Left lung (tissue), 10 donors: ENCODE measurements around the gene CST8. TPM values are rescaled to one million over a fixed set of nuclear protein-coding genes. Genes with fewer than 3 reads are reported as not detected.
A peak's percentile ranks its signal among the peaks of the same experiment; 100 is the strongest.

ENCODE experiments used
- ATAC-seq: fragments of 200-7000 bp; cut with Tn5 transposase; one replicate; pipeline ENCODE4 v1.9.1; 2020; ENCODE audit warnings: moderate library complexity
- DNase-seq, 4 donors: peaks; one replicate each; pipeline ENCODE4 v3.0.0-alpha.2; 2013 to 2020
- H3K27ac ChIP-seq, 2 donors: fragments of 200-600 bp; sonication (generic) in 1 of 2; one replicate each; pipeline versions ENCODE4 v1.5.0 to v1.8.0; 2020 to 2021
- H3K27me3 ChIP-seq, 2 donors: fragments of 200-600 bp; sonication (generic) in 1 of 2; one replicate each; pipeline versions ENCODE4 v1.5.0 to v1.8.0; 2020 to 2021
- H3K36me3 ChIP-seq, 2 donors: fragments of 200-600 bp; sonication (generic) in 1 of 2; one replicate each; pipeline versions ENCODE4 v1.5.0 to v1.8.0; 2020 to 2021
- H3K4me1 ChIP-seq, 2 donors: fragments of 200-600 bp; one replicate each; pipeline ENCODE4 v1.8.0; 2021
- H3K4me3 ChIP-seq, 2 donors: fragments of 200-600 bp; sonication (generic) in 1 of 2; one replicate each; pipeline versions ENCODE4 v1.5.0 to v1.8.0; 2020 to 2021; ENCODE audit warnings: mild to moderate bottlenecking in 1 of 2
- H3K9me3 ChIP-seq, 2 donors: fragments of 200-600 bp; sonication (generic) in 1 of 2; one replicate each; pipeline versions ENCODE4 v1.5.0 to v1.8.0; 2020 to 2021
- CTCF ChIP-seq, 2 donors: fragments of 200-600 bp; sonication (generic) in 1 of 2; IDR thresholded peaks; one replicate each; pipeline versions ENCODE4 v1.5.0 to v1.8.0; 2021; ENCODE audit warnings: antibody characterized with exemption in 2 of 2
- intact Hi-C, 2 donors: fragments of 100-400 bp; cut with DNase I; formaldehyde crosslinking; loops; one replicate each; pipeline versions ENCODE4 v1.11.2 to v1.14.2; 2022
- polyA plus RNA-seq, 6 donors: library from polyadenylated mRNA; unstranded; fragments of 120-200 nt; gene quantifications; one replicate each; pipeline ENCODE4 v1.2.1, GENCODE V29; 2013; ENCODE audit not compliant: insufficient read length in 6 of 6
- total RNA-seq, 2 donors: library from RNA; stranded (reverse); fragmentation: NEBNext Ultra II Directional; extraction: Animal tissue kit (Norgen Biotek cat#: 25700); gene quantifications; one replicate each; pipeline ENCODE4 v1.2.1, GENCODE V29; 2021
- donor health status: DM: no; HTN: yes; CAD: no.
- donor health status: DM: no; HTN: no; CAD: no.

The CST8 gene
- total and polyA plus RNA-seq, 8 donors, result not detected

- no peaks in the 10 kb centered on the region for H3K9me3 ChIP-seq
- DNase-seq (peak in 1 of 4 donors; percentile 22), ATAC-seq (peak; percentile 72)
- no peak overlapping the region for H3K4me3 ChIP-seq
- peak; percentile 16 for TF ChIP-seq CTCF (IDR thresholded peaks at IDR 0.05)
- H3K27me3 ChIP-seq, result no peaks in the 10 kb centered on the region
- H3K27ac ChIP-seq, result no peak overlapping the region
- no peaks in the 10 kb centered on the region for H3K36me3 ChIP-seq
- H3K4me1 ChIP-seq, result no peaks in the 10 kb centered on the region
- intact Hi-C loops, result loop anchor here in 1 of 2 donors (10.0 kb wide), 1 partner anchor 158 kb away; the partner anchor contains the start of gene CST9
Observed at GRCh38 chr20:23446505-23446904, 44.4 kb upstream of the CST8 start.

- Histone ChIP-seq H3K9me3 (no peaks in the 10 kb centered on the region), H3K27me3 (peaks cover 0 to 4% of the 10 kb centered on the region in 2 donors), H3K4me1 (no peaks in the 10 kb centered on the region), H3K27ac (no peak overlapping the region), H3K36me3 (no peaks in the 10 kb centered on the region), H3K4me3 (no peak overlapping the region)
- no peak for TF ChIP-seq CTCF (IDR thresholded peaks at IDR 0.05)
- ATAC-seq (no peak), DNase-seq (no peak)
- intact Hi-C loops, result loop anchor here in 1 of 2 donors (10.0 kb wide), 1 partner anchor 157 kb away; the partner anchor contains the start of gene CST9
Observed at GRCh38 chr20:23448167-23448566, 42.8 kb upstream of the CST8 start.

GRCh38 chr20:23449421-23449820 is 41.5 kb upstream of the CST8 start:
- ATAC-seq (no peak), DNase-seq (no peak)
- H3K27me3 ChIP-seq, result peaks cover 0 to 12% of the 10 kb centered on the region in 2 donors
- no peak overlapping the region for H3K4me3 ChIP-seq
- H3K9me3 ChIP-seq, result no peaks in the 10 kb centered on the region
- no peak overlapping the region for H3K27ac ChIP-seq
- no peak for TF ChIP-seq CTCF (IDR thresholded peaks at IDR 0.05)
- intact Hi-C loops, result loop anchor here in 1 of 2 donors (10.0 kb wide), 1 partner anchor 155 kb away; the partner anchor contains the start of gene CST9
- no peaks in the 10 kb centered on the region for H3K4me1 ChIP-seq
- no peaks in the 10 kb centered on the region for H3K36me3 ChIP-seq

GRCh38 chr20:23450877-23451276 is 40.0 kb upstream of the CST8 start:
- H3K4me1 ChIP-seq, result no peaks in the 10 kb centered on the region
- TF ChIP-seq CTCF (IDR thresholded peaks at IDR 0.05), result no peak
- ATAC-seq (no peak), DNase-seq (no peak)
- no peaks in the 10 kb centered on the region for H3K9me3 ChIP-seq
- intact Hi-C loops, result no loop called here
- H3K4me3 ChIP-seq, result no peak overlapping the region
- no peak overlapping the region for H3K27ac ChIP-seq
- peaks cover 0 to 12% of the 10 kb centered on the region in 2 donors for H3K27me3 ChIP-seq
- no peaks in the 10 kb centered on the region for H3K36me3 ChIP-seq

GRCh38 chr20:23451956-23452487 is 38.9 kb upstream of the CST8 start:
- ATAC-seq (no peak), DNase-seq (no peak)
- Histone ChIP-seq H3K4me1 (no peaks in the 10 kb centered on the region), H3K27ac (no peak overlapping the region), H3K9me3 (no peaks in the 10 kb centered on the region), H3K4me3 (no peak overlapping the region), H3K27me3 (peaks cover 0 to 12% of the 10 kb centered on the region in 2 donors), H3K36me3 (no peaks in the 10 kb centered on the region)
- TF ChIP-seq CTCF (IDR thresholded peaks at IDR 0.05), result no peak
- intact Hi-C loops, result no loop called here
